NCI-H1092 (cell line): Measurements from ENCODE around the gene BLOC1S4.
"Not testable (repeated sequence)": the region's sequence is repeated elsewhere in the genome, so short reads cannot be mapped to it uniquely, and the experiment has no call there.

Source experiments
- DNase-seq: peaks from one replicate; lab custom pipeline; 2025; lab: John Stamatoyannopoulos, UW

The BLOC1S4 gene

DNA sequence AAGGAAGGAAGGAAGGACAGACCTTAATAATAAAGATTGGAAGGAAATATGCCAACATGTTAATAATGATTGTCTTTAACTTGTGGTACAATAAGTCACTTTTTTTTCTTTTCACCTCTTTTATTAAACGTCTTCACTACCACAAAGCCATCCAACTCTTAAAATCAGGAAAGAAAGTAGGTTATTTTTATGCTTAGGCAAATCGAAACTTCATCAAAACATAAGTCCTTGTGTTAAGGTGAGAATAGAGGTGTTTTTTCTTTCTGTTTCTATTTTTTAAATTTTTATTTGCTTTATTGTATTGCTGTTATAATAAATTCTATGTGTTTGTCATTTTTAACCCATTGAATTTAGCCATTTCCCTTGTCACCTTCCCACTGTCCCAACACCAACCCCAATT lies 26.5 kb downstream of the BLOC1S4 start:
- no peak for DNase-seq

DNA sequence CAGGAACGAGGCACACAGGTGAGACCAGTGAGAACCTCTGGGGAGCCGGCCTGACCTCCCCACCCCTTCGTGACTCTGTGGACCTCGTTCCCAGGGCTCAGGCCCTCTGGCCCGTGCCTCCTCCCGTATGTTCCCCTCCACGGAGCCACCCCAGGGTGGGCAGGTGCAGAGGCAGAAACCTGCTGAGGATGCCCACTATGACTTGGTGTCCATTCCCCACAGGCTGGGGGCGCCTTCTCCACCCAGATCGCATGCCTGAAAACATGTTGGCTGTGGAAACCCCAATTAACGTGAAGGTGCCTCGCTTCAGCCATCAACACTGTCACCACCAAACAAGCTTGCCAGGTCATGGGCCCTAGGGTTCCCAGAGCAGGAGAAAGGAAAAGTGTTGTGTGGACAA lies 27.0 kb downstream of the BLOC1S4 start:
- DNase-seq: no peak

DNA sequence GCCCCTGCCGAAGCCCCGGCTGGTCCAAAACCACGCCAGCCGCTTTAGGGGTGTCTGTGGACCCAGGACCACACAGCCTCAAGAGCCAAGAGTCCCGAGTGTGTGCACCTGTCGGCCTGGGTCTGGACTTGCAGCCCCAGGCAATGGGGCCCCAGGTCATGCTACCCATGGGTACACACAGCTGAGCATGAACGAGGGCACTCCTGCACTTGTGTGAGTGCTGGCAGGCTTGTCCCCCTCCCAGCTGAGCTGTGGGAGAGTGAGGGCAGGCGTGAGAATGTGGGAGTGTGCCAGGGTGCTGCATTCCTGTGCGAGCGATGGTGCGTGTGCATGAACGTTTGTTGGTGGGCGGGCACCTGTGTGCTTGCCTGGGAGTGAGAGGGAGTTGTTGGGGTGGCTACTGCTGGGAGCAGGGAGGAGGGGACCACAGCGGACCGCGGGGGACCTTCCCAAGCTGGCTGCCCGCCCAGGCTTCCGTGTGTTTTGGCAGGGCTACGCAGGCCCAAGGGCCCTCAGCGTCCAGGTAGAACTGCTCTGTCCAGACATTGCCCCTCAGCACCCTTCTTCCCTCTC lies 30.8 kb downstream of the BLOC1S4 start:
- DNase-seq: peak; percentile 85

DNA sequence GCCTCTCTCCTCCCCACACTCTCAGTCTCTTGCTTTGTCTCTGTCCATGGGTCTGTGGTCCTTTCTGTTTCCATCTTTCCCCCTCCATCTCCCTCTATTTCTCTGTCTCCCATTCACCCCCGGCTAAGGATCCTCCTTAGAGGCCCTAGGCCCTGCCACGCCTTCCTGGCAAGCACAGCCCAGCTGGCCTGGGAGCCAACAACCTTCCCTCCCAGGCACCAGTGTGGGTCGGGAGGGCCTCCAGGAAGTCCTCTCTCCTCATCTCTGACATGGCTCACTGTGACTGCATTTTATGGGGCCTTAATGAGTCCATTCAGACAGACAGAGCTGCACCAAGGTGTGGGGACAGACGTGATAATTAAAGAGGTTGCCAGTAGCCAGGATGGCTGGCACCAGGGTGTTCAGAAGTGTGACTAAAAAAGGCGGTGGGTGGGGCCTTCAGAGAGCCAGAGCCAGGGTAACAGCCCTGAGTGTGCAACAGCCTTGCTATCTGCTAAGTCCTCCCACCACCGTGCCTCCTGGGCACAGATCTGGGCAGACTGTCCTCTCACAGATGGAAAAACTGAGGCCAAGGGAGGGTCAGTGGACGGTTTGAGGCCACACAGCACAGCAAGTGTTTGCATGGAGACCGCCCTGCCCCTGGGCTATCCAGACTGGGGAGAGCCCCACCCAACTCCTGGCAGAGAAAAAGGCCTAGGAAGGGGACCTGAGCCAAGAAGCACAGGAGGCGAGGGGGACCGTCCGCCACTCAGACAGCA lies 31.5 kb downstream of the BLOC1S4 start:
- DNase-seq: peak; percentile 78

DNA sequence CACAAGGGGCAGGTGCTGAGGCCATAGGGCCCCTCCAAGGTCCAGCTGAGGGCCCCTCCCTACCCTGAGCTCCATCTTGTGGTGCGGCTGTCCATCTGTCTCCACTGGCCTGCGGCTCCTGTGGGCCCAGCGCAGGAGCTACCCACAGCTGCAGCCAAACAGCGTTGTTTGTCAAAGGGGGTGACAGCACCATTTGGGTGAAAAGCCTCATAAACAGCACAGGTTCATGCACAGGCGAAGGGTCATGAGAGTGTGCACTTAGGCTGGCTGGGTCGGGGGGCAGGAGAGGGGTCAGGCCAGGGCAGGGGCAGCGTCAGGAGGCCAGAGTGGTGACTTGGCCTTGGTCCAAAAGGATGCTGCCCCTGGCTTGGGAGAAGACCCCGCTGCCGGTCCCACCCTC lies 32.3 kb downstream of the BLOC1S4 start:
- no peak for DNase-seq

DNA sequence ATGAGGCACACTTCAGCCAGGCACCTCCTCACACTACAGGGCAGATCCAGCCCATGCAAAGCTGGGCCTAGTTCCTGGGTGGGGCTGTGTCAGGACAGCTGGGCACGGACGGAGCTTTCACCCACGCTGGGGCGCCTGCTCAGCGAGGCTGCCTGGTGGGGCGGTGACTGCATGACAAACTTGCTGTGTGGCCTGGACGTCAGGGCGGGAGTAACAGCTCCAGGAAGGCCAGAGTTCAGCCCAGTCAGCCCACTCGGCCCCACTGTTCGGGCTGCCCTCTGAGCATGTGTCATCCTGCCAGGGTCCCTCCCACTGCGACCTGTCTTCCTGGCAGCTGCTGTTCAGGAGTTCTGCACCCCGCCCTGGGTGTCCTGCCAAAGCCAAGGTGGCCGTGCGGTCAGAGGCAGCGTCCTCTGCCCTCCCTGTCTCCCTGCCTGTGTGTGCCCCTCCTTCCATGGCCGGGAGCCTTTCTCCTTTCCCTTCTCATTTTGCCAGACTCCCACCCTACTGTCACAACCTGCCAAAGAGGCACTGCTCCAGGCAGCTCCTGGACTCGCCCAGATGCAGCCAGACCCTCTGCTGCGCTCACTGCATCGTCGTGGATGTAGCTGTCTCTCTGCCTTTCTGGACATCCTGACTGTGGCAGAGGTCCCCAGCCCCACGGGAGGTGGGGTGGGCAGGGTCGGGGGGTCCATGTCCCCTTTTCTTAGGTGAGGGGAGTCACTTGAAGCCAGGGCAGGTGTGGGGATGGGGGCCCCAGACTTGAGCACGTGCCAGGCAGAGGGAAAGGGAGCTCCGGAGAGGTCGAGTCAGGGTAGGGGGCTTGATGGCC lies 33.6 kb downstream of the BLOC1S4 start:
- DNase-seq: no peak

DNA sequence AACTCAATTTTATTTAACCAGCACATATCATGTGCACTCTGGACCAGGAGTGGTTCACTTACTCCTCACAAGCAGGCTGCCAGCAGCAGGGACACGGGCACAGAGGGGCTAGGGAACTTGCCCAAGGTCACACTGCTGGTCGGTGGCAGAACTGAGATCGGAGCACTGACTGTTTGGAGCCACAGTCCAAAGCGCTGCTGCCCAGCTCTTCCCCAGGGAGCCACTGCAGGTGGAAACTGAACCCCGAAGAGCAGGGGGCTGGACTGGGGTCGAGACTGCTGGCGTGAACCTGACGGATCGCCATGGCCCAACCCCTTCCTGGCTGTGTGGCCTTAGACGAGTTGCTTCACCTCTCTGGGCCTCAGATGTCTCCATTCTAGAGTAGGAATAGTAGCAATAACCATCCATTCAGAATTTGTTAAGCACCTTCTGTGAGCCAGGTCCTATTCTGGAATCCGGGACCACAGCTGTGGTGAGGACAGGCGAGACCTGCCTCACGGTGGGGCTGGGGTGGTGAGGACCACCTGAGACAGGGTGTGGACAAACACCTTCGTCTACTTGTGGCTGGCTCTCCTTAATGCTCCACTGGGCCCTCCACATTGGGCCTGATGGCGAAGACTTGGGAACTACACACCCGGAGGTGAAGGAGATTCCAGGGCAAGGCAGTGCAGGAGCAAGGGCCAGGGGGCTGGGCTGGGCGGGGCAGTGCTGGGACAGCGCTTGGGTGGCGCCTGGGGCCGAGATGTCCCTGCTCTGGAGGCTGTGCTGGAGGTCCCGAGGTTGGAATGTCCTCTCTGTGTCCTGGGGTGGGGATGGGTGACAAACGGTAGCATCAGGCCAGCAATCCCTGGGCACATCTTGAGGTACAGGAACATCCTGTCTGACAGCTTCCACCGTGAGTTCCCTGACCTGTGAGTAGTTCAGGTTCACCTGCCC lies 34.6 kb downstream of the BLOC1S4 start:
- no peak for DNase-seq

DNA sequence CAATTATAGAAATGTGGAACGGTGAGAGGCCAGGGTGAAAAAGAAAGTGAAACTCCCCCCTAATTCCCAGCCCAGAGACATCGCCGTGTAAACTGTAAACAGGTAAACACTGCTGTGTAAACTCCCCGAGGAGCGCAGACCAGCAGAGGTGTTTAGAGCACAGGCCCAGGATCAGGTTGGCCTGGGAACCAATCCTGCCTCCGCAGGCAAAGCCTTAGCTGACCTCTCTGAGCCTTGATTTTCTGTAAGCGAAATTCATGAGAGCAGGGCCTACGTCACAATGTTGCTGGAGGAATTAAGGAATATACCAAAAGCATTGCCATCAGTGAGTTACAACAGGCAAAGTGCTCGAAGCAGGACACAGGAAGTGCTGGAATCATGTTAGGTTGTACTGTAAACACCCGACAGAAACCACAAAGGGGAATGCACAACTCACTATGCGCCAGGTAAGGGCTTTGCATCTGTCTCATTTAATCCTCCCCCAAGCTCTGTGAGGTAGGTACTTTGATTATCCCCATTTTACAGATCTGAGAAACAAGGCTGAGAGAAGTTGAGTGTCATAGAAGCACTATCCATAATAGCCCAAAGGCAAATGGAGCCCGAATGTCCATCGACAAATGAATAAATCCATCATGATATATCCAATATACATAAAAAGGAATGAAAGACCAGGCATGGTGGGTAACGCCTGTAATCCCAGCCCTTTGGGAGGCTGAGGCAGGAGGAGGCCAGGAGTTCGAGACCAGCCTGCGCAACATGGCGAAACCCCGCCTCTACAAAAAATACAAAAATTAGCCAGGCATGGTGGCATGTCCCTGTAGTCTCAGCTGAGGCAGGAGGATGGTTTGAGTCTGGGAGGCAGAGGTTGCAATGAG lies 35.9 kb downstream of the BLOC1S4 start:
- no peak for DNase-seq

DNA sequence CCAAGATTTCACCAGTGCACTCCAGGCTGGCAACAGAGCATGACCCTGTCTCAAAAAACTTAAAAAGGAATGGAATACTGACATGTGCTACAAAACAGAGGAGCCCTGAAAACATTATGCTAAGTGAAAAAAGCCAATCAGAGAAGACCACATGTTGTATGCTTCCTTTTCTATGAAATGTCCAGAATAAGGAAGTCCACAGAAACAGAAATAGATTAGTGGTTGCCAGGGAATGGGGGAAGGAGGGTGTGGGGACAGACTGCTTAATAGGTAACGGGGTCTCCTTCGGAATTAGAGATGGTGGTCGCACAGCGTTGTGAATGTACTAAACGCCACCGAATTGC lies 36.5 kb downstream of the BLOC1S4 start:
- DNase-seq: no peak

DNA sequence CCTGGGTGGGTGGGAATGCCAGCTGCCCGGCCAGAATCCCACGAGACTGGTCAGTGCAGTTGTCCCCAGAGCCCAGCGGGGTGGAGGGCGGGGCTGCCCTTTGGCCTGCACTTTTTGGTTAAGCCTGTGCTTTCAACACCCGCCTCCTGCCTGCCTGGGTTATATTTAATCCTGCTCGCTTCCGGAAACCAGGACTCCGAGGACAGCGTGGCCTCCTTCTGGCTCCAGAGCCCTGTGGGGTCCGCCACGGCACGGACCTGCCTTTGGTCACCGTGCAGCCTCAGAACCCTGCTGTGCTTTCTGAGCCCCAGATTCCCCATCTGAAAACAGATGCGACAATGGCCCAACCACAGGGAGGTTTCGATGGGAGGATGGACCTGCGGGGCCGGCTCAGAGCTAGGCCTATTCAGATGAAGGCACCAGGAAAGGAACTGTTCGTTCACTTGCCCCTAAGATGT lies 37.2 kb downstream of the BLOC1S4 start:
- DNase-seq: no peak

DNA sequence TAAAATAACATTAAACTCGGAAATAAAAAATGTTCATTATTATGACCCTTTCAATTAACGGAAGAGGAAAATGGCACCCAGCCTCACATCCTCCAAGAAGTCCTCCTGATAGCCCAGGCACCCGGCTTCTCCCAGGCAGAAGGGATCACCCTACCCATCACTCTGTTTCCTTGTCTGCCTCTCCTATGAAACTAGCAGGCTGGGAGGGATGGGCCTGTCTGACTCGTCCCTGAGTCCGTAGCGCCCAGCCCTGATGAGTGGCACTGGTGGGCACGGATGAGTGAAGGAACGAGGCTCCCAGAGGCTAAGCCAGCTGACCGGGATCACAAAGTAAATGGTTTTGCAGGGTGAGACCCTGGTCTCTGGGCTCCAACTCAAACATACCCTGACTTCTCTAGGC lies 37.9 kb downstream of the BLOC1S4 start:
- DNase-seq: no peak

DNA sequence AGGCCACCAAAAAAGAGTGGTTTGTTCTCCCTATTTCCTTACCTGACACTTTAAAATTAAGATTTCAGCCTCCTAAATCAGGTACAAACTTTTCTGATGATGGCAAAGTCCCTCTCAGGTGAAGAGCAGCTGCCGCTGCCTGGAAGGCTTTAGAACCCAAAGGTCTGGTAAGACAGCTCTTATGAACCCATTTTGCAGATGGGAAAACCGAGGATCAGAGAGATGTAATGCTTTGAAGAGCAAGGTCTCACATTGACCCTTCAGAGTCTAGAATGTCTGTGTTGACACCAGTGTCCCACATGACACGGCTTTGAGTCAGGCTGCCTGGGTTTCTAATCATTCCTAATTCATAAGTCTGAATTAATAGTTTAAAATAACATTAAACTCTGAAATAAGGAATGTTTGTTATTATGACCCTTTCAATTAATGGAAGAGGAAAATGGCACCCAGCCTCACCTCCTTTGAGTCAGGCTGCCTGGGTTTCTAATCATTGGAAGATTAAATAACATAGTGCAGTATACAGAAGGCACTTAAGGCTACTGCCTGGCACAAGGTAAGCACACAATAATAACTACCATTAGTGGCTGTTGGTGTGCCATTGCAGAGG lies 38.6 kb downstream of the BLOC1S4 start:
- DNase-seq: no peak

DNA sequence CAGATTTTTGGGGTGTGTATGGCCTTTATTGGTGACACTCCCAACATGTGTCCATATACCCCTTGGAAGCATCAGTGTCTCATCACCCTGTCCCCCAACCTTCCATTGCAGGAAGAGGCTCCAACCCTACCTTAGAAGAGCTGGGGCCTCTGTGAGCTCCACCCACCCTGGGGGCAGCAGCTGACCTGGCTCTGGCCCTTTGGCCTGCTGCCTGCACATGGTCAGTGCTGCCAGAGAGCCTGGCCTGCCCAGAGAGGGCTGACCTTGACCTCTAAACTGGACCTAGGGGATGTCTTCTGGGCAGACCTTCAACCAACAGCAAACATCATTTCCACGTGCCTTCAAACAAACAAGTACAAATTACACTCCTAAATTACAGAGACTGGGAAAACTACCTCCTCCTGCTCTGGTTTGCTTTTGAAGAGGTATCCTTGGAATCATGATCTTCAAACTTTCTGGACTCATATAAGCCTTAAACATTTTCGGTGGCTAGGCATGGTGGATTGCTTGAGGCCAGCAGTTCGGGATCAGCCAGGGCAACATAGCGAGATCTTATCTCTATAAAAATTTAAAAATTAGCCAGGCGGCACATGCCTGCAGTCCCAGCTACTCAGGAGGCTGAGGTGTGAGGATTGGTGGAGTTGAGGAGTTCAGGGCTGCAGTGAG lies 39.2 kb downstream of the BLOC1S4 start:
- DNase-seq: no peak

DNA sequence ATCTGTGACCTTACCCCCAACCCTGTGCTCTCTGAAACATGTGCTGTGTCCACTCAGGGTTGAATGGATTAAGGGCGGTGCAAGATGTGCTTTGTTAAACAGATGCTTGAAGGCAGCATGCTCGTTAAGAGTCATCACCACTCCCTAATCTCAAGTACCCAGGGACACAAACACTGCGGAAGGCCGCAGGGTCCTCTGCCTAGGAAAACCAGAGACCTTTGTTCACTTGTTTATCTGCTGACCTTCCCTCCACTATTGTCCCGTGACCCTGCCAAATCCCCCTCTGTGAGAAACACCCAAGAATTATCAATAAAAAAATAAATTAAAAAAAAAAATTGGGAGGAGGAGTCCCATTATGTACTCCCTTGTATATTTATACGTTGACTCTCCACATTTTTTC lies 40.4 kb downstream of the BLOC1S4 start:
- not testable (repeated sequence) for DNase-seq

DNA sequence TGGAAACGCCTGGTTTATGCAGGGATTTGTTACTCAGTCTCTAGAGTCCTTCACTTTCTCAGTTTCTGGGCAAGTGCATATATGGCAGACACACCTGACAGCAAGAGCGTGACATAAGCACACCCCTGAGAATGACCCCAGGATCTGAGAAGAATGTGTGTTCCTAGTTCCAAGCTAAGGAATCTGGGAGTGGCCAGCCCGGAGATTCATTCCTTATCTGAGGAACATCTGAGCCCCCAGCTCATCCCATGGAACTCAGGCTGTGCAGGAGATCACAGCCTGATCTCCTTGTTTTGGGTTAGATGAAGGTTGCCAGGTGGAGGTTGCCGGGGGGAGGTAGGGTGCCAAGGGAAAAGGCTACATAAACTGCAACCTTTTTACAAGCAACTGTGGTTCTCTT lies 42.8 kb downstream of the BLOC1S4 start:
- DNase-seq: no peak

DNA sequence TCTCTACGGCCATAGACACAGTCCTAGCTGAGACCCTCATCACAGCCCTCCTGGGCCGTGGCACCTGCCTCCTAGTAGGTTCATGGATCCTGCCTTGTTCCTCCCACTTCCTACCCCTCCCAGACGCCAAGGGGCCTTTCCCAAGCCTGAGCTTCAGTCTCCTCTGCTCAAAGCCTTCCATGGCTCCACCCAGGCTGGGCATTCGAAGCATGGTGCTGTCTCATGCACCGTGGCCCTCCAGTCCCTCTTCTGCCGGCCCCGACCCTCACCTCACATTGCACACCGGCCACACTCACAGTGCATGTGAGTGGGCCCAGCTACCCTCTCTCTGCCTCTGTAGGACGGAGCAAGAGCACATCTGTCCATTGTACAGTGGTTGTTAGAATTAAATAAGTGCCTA lies 44.9 kb downstream of the BLOC1S4 start:
- DNase-seq: no peak

DNA sequence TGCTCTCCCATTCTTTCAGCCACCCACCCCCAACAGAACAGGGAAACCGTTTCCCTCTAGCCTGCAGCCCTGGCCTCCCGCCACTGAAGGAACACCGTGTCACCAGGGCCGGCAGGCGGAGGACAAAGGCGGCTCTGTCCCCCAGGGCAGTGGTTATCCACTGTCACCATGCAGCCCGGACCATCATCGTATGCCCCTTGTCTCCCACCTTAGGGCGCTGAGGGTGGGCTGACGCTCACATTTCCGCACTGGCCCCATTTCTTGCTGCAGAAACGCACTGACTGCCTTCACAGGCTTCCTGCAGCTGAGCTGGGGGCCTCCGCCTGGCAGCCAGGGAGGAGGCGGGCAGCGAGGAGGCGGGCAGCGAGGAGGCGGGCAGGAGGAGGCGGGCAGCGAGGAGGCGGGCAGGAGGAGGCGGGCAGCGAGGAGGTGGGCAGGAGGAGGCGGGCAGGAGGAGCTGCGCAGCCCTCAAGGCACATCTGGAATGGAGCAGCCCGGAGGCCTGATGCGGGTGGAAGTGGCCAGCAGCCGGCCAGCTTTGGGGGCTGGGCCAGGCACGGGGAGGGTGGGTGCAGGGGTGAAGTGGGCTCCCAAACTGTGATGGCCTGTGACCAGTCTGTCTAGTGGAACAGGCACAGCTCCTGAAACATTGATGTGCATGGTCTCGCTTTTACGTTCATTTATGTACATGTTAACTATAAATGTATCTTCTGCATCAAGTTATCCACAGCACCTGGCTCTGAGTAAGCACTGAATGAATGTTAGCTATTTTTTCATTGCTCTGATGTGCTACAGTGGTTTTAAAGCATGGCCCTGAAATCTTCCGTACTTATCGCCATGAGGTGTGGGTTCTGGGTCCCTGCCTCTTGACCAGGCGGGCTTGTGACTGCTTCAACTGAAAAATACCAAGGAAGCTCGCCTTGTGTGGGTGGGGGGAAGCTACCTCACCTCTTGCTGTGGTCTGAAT lies 46.0 kb downstream of the BLOC1S4 start:
- DNase-seq: no peak

DNA sequence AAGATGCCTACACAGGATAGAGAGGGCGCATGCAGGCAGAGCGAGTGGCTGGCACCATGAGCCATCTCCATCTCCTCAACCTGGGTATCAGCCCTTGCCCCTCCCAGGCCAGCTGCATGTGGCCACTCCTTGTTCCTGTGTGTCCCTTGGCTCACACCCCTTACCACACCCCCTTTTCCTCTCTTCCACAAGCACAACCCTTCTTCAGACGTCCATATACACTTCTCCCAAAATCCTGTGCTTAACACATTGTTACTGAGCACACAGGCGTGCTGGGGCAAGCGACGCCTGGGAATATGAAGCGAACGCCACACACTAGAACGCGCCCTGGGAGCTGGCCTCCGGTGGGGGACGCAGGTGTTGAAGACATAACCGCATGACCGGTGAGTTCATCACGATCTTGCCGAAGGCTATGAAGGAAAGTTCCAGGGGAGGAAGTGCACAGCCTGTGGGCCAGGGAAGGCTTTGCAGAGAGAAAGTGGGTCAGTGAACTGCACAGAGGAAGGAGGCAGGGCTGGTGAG lies 47.4 kb downstream of the BLOC1S4 start:
- DNase-seq: no peak
